HG03354 (cell line): Measurements from ENCODE around the gene PPP4C.
"Not testable (repeated sequence)": the region's sequence is repeated elsewhere in the genome, so short reads cannot be mapped to it uniquely, and the experiment has no call there.

Source experiments
- ATAC-seq: cut with Tn5 transposase; IDR thresholded peaks from one replicate; pipeline ENCODE4 v1.9.1; 2021; ENCODE audit warnings: mild to moderate bottlenecking; ENCODE audit not compliant: unreplicated experiment, poor library complexity, severe bottlenecking

Gene PPP4C

GRCh38 chr16:30094541-30095165 is 18.9 kb downstream of the PPP4C start:
- ATAC-seq: no peak

GRCh38 chr16:30095166-30096078 is 19.6 kb downstream of the PPP4C start:
- ATAC-seq: no peak

- peak; percentile 48 for ATAC-seq
These were observed 20.5 kb downstream of the PPP4C start, which contains the start of gene YPEL3 for GRCh38 chr16:30096105-30096861. YPEL3 (minus strand) TSS chr16:30096213; CDS start chr16:30095482, 731 bp downstream.

GRCh38 chr16:30096862-30097563 is 21.2 kb downstream of the PPP4C start:
- ATAC-seq: no peak

GRCh38 chr16:30104090-30104489 is 28.3 kb downstream of the PPP4C start:
- ATAC-seq: no peak

- ATAC-seq: no peak
These were observed 28.7 kb downstream of the PPP4C start for GRCh38 chr16:30104492-30104891.

GRCh38 chr16:30108059-30108850 is 32.5 kb downstream of the PPP4C start:
- no peak for ATAC-seq

GRCh38 chr16:30110661-30111060 is 34.9 kb downstream of the PPP4C start:
- no peak for ATAC-seq

- no peak for ATAC-seq
These were observed 36.6 kb downstream of the PPP4C start for GRCh38 chr16:30112197-30113030.

GRCh38 chr16:30113031-30113710 is 37.4 kb downstream of the PPP4C start, which contains the start of gene GDPD3:
GDPD3 (minus strand) TSS chr16:30113537; CDS start chr16:30113478, 59 bp downstream.
- no peak for ATAC-seq

- ATAC-seq: no peak
These were observed 38.0 kb downstream of the PPP4C start for GRCh38 chr16:30113711-30114333.

- no peak for ATAC-seq
These were observed 38.6 kb downstream of the PPP4C start for GRCh38 chr16:30114411-30114810.

- ATAC-seq: not testable (repeated sequence)
These were observed 39.0 kb downstream of the PPP4C start for GRCh38 chr16:30114833-30115232.

- ATAC-seq: no peak
These were observed 39.4 kb downstream of the PPP4C start for GRCh38 chr16:30115238-30115637.

- no peak for ATAC-seq
These were observed 40.8 kb downstream of the PPP4C start for GRCh38 chr16:30116291-30117207.

GRCh38 chr16:30117768-30118167 is 42.0 kb downstream of the PPP4C start:
- no peak for ATAC-seq
